ENCODE results near the gene TOM1L2. TPM values are rescaled to one million over a fixed set of nuclear protein-coding genes. Genes with fewer than 3 reads are reported as not detected.

The TOM1L2 gene
- polyA plus RNA-seq, 1 experiment: 25.5 TPM

- CTCF ChIA-PET: no interaction called here
- DNase-seq (ENCODE audit: low read depth, low spot score): no peak
Measured at GRCh38 chr17:17990282-17990681, 18.1 kb upstream of the TOM1L2 start.

GRCh38 chr17:17989618-17990017 is 17.4 kb upstream of the TOM1L2 start:
- no peaks in the 10 kb centered on the region for H3K27me3 ChIP-seq (ENCODE audit: control insufficient read depth, insufficient read depth, low read length)
- no peak for DNase-seq (ENCODE audit: low read depth, low spot score)
- CTCF ChIA-PET: no interaction called here
- POLR2A ChIA-PET: no interaction called here
- no peak overlapping the region for H3K27ac ChIP-seq (ENCODE audit: low read depth, low read length)
- no peak overlapping the region for H3K4me3 ChIP-seq (ENCODE audit: low read depth, low read length)
- no peaks in the 10 kb centered on the region for H3K9me3 ChIP-seq (ENCODE audit: control insufficient read depth, insufficient read depth, low read length)
- TF ChIP-seq CTCF (IDR thresholded peaks at IDR 0.05; ENCODE audit: low read depth, low read length): no peak

More at GRCh38 chr17:17990282-17990681, 18.1 kb upstream of the TOM1L2 start:
- Histone ChIP-seq H3K4me3 (ENCODE audit: low read depth, low read length) (no peak overlapping the region), H3K27ac (ENCODE audit: low read depth, low read length) (no peak overlapping the region), H3K27me3 (ENCODE audit: control insufficient read depth, insufficient read depth, low read length) (no peaks in the 10 kb centered on the region), H3K9me3 (ENCODE audit: control insufficient read depth, insufficient read depth, low read length) (no peaks in the 10 kb centered on the region)
- POLR2A ChIA-PET: no interaction called here
- no peak for TF ChIP-seq CTCF (IDR thresholded peaks at IDR 0.05; ENCODE audit: low read depth, low read length)

DNA sequence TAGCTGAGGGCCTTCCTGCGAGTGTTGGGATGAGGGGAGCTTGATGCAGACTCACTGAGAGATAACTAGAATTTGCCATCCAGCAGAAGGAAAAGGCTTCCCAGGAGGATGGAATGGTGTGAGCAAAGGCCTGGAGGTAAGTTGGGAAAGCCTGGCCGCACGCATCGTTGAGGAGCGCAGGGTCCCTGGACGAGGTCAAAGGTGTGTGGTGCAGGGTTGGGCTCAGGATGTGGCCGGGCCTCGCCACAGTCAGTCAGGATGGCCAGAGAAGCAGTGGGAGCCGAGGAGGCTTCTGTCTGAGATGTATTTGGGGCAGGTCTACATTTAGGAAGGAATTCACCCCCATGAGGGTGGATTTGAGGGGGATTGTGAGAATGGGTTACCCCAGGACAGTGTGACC is 16.9 kb upstream of the TOM1L2 start:
- ChIA-PET POLR2A (no interaction called here), CTCF (no interaction called here)
- no peak for DNase-seq (ENCODE audit: low read depth, low spot score)
- Histone ChIP-seq H3K4me3 (ENCODE audit: low read depth, low read length) (no peak overlapping the region), H3K27me3 (ENCODE audit: control insufficient read depth, insufficient read depth, low read length) (no peaks in the 10 kb centered on the region), H3K9me3 (ENCODE audit: control insufficient read depth, insufficient read depth, low read length) (no peaks in the 10 kb centered on the region), H3K27ac (ENCODE audit: low read depth, low read length) (no peak overlapping the region)
- TF ChIP-seq CTCF (IDR thresholded peaks at IDR 0.05; ENCODE audit: low read depth, low read length): no peak

DNA sequence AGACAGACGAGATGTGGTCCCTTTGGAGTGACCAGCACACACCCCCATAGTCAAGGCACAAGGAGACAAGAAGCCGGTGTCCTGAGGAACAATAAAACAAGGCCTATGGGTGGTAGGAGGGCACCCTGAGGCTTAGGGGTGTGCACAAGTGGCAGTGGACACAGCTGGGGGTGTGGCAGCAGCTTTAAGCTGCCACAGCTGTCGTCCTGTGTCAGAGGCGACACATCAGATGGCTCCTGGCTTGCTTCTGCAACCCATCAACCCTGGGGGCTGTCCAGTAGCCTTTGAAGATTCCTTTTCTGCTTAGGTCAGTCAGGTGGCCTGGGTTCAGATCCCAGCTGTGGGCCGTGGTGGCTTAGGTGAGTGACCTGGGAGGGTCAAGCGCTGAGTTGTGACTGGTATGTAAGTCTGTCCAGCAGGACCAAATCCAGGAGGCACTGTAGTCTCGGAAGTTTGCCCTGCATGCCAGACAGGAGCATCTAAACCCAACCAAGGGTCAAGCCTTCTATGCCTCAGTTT is 16.3 kb upstream of the TOM1L2 start:
- CTCF ChIA-PET: no interaction called here
- Histone ChIP-seq H3K4me3 (ENCODE audit: low read depth, low read length) (no peak overlapping the region), H3K27me3 (ENCODE audit: control insufficient read depth, insufficient read depth, low read length) (no peaks in the 10 kb centered on the region), H3K9me3 (ENCODE audit: control insufficient read depth, insufficient read depth, low read length) (no peaks in the 10 kb centered on the region), H3K27ac (ENCODE audit: low read depth, low read length) (no peak overlapping the region)
- no peak for TF ChIP-seq CTCF (IDR thresholded peaks at IDR 0.05; ENCODE audit: low read depth, low read length)
- DNase-seq (ENCODE audit: low read depth, low spot score): no peak
- POLR2A ChIA-PET: no interaction called here

GRCh38 chr17:17987901-17988300 is 15.7 kb upstream of the TOM1L2 start:
- no peak for TF ChIP-seq CTCF (IDR thresholded peaks at IDR 0.05; ENCODE audit: low read depth, low read length)
- ChIA-PET CTCF (no interaction called here), POLR2A (no interaction called here)
- Histone ChIP-seq H3K27me3 (ENCODE audit: control insufficient read depth, insufficient read depth, low read length) (no peaks in the 10 kb centered on the region), H3K9me3 (ENCODE audit: control insufficient read depth, insufficient read depth, low read length) (no peaks in the 10 kb centered on the region), H3K27ac (ENCODE audit: low read depth, low read length) (no peak overlapping the region), H3K4me3 (ENCODE audit: low read depth, low read length) (no peak overlapping the region)
- DNase-seq (ENCODE audit: low read depth, low spot score): no peak

Data from AG04450 (cell line).